ENCODE data around the gene SYTL5.

The SYTL5 gene

GRCh38 chrX:38124000-38124399, 117.6 kb downstream of the SYTL5 start:
- Histone ChIP-seq H3K27ac (no peak overlapping the region), H3K4me3 (no peak overlapping the region)

GRCh38 chrX:38126179-38126578, 119.8 kb downstream of the SYTL5 start:
- H3K4me3 ChIP-seq: no peak overlapping the region
- H3K27ac ChIP-seq: no peak overlapping the region

- Histone ChIP-seq H3K4me3 (no peak overlapping the region), H3K27ac (no peak overlapping the region)
These were observed 121.6 kb downstream of the SYTL5 start for GRCh38 chrX:38127961-38128360.

- H3K4me3 ChIP-seq: no peak overlapping the region
- H3K27ac ChIP-seq: no peak overlapping the region
These were observed 123.0 kb downstream of the SYTL5 start for GRCh38 chrX:38129366-38129765.

GRCh38 chrX:38138157-38138891, 132.0 kb downstream of the SYTL5 start:
- Histone ChIP-seq H3K4me3 (no peak overlapping the region), H3K27ac (no peak overlapping the region)

- Histone ChIP-seq H3K27ac (no peak overlapping the region), H3K4me3 (no peak overlapping the region)
These were observed 132.5 kb downstream of the SYTL5 start for GRCh38 chrX:38138900-38139299.

- Histone ChIP-seq H3K4me3 (no peak overlapping the region), H3K27ac (no peak overlapping the region)
These were observed 136.3 kb downstream of the SYTL5 start for GRCh38 chrX:38142610-38143009.

- no peak overlapping the region for H3K4me3 ChIP-seq
- H3K27ac ChIP-seq: no peak overlapping the region
These were observed 142.7 kb downstream of the SYTL5 start for GRCh38 chrX:38149016-38149415.

GRCh38 chrX:38150993-38151392, 144.6 kb downstream of the SYTL5 start:
- no peak overlapping the region for H3K4me3 ChIP-seq
- no peak overlapping the region for H3K27ac ChIP-seq

GRCh38 chrX:38151441-38151840, 145.1 kb downstream of the SYTL5 start:
- no peak overlapping the region for H3K27ac ChIP-seq
- H3K4me3 ChIP-seq: no peak overlapping the region

- Histone ChIP-seq H3K4me3 (no peak overlapping the region), H3K27ac (no peak overlapping the region)
These were observed 148.0 kb downstream of the SYTL5 start for GRCh38 chrX:38154340-38154739.

GRCh38 chrX:38154818-38155217, 148.5 kb downstream of the SYTL5 start:
- H3K4me3 ChIP-seq: no peak overlapping the region
- H3K27ac ChIP-seq: no peak overlapping the region

GRCh38 chrX:38156838-38157237, 150.5 kb downstream of the SYTL5 start:
- H3K27ac ChIP-seq: no peak overlapping the region

GRCh38 chrX:38163193-38163592, 156.8 kb downstream of the SYTL5 start:
- H3K4me3 ChIP-seq: no peak overlapping the region
- H3K27ac ChIP-seq: no peak overlapping the region

More at GRCh38 chrX:38156838-38157237, 150.5 kb downstream of the SYTL5 start:
- H3K4me3 ChIP-seq: no peak overlapping the region

- H3K27ac ChIP-seq: no peak overlapping the region
- no peak overlapping the region for H3K4me3 ChIP-seq
These were observed 158.7 kb downstream of the SYTL5 start for GRCh38 chrX:38165023-38165422.

GRCh38 chrX:38166478-38167083, 160.2 kb downstream of the SYTL5 start:
- Histone ChIP-seq H3K4me3 (no peak overlapping the region), H3K27ac (no peak overlapping the region)

GRCh38 chrX:38170556-38170955, 164.2 kb downstream of the SYTL5 start:
- Histone ChIP-seq H3K27ac (no peak overlapping the region), H3K4me3 (no peak overlapping the region)

- no peak overlapping the region for H3K27ac ChIP-seq
- H3K4me3 ChIP-seq: no peak overlapping the region
These were observed 166.2 kb downstream of the SYTL5 start for GRCh38 chrX:38172596-38172995.

- H3K4me3 ChIP-seq: no peak overlapping the region
- no peak overlapping the region for H3K27ac ChIP-seq
These were observed 168.8 kb downstream of the SYTL5 start for GRCh38 chrX:38175139-38175538.

- no peak overlapping the region for H3K4me3 ChIP-seq
- no peak overlapping the region for H3K27ac ChIP-seq
These were observed 172.0 kb downstream of the SYTL5 start for GRCh38 chrX:38178396-38178795.
